ENCODE results near the gene TMEM255B. TPM values are rescaled to one million over a fixed set of nuclear protein-coding genes. Genes with fewer than 3 reads are reported as not detected.
A peak's percentile ranks its signal among the peaks of the same experiment; 100 is the strongest.

The TMEM255B gene
- total RNA-seq, 6 donors from 2014 or later: 1.4 to 39.0 (median 13.8) TPM

DNA sequence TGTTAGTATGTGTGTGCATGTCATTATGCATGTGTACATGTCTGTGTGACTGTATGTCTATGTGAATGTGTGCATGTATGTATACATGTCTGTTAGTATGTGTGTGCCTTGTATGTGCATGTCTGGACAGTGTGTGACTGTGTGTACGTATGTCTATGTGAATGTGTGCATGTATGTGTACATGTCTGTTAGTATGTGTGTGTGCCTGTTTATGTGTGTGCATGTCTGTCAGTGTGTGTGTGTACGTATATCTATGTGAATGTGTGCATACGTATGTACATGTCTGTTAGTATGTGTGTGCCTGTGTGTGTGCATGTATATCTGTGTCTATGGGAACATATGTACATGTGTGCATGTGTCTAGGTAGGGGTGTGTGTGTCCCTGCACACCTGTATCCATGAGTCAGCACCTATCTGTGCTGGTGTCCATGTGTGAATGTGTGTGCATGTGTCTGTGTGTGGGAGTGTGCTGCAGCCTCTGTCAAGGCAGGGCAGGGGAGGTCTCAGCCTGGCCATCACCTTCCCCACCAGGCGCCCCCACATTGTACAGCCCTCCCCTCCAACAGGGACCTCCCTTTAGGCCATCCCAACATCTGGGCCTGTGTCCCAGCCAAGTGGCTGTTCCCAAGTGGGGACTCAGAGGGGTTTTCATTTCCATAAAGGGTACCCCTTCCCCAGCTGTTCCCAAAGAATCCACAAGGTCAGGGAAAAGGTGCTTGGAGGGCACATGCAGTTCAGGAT is 100.5 kb downstream of the TMEM255B start:
- Histone ChIP-seq H3K36me3 (no peaks in the 10 kb centered on the region), H3K4me1 (peaks cover 56 to 82% (median 63%) of the 10 kb centered on the region in 4 donors), H3K9me3 (no peaks in the 10 kb centered on the region), H3K27me3 (peaks cover 0 to 12% (median 0%) of the 10 kb centered on the region in 4 donors), H3K27ac (peak overlapping the region in 3 of 4 donors; percentile 34 to 87 (median 53)), H3K4me3 (no peak overlapping the region)
- TF ChIP-seq EP300 (IDR thresholded peaks at IDR 0.05) (no peak), POLR2A (IDR thresholded peaks at IDR 0.05) (no peak), POLR2AphosphoS5 (IDR thresholded peaks at IDR 0.05) (no peak)
- TF ChIP-seq, protein P1, sequence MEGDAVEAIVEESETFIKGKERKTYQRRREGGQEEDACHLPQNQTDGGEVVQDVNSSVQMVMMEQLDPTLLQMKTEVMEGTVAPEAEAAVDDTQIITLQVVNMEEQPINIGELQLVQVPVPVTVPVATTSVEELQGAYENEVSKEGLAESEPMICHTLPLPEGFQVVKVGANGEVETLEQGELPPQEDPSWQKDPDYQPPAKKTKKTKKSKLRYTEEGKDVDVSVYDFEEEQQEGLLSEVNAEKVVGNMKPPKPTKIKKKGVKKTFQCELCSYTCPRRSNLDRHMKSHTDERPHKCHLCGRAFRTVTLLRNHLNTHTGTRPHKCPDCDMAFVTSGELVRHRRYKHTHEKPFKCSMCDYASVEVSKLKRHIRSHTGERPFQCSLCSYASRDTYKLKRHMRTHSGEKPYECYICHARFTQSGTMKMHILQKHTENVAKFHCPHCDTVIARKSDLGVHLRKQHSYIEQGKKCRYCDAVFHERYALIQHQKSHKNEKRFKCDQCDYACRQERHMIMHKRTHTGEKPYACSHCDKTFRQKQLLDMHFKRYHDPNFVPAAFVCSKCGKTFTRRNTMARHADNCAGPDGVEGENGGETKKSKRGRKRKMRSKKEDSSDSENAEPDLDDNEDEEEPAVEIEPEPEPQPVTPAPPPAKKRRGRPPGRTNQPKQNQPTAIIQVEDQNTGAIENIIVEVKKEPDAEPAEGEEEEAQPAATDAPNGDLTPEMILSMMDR (IDR thresholded peaks at IDR 0.05): no peak
- 95 to 100% methylated on average over 4 of the region's 4 CpGs for WGBS, 2 donors
- ATAC-seq (ENCODE audit: low FRiP score in 2 of 2): no peak
- no peak for DNase-seq

DNA sequence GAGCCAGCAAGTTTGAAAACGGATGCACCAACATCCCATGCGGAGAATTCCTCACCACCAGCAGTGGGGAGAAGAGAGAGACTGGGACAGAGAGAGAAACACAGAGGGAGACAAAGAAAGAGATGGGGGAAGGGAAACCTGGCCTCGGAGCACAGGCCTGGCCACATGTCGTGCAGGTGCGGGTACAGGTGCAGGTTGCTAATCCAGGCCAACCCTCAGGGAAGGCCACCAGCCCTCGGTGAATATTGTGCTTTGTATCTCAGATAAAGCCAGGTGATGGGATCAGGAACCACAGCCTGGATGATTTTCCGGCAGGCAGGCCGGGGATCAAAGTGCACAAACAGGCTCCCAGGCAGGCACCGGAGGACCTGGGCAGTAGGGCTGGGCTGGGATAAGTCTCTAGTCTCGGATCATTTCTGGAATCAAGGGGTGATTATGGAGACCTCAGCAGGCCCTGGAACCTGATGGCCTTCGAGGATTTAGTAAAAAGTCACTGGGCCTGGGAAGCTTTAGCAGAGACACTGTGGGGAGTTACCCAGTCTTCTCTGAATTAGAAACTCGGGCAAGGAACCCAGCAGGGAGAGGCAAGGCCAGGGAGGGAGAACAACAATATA is 101.1 kb downstream of the TMEM255B start:
- TF ChIP-seq, protein P1 (IDR thresholded peaks at IDR 0.05): no peak
- TF ChIP-seq POLR2A (IDR thresholded peaks at IDR 0.05): no peak
- TF ChIP-seq POLR2AphosphoS5 (IDR thresholded peaks at IDR 0.05): no peak
- no peak for TF ChIP-seq EP300 (IDR thresholded peaks at IDR 0.05)
- Histone ChIP-seq H3K27me3 (peaks cover 0 to 12% (median 0%) of the 10 kb centered on the region in 4 donors), H3K4me3 (no peak overlapping the region), H3K27ac (peak overlapping the region in 3 of 4 donors; percentile 53 to 91 (median 87)), H3K36me3 (no peaks in the 10 kb centered on the region), H3K4me1 (peaks cover 52 to 79% (median 58%) of the 10 kb centered on the region in 4 donors), H3K9me3 (no peaks in the 10 kb centered on the region)
- WGBS, 2 donors: 74 to 78% methylated on average over 12 of the region's 12 CpGs
- ATAC-seq (ENCODE audit: low FRiP score in 2 of 2): no peak
- no peak for DNase-seq

DNA sequence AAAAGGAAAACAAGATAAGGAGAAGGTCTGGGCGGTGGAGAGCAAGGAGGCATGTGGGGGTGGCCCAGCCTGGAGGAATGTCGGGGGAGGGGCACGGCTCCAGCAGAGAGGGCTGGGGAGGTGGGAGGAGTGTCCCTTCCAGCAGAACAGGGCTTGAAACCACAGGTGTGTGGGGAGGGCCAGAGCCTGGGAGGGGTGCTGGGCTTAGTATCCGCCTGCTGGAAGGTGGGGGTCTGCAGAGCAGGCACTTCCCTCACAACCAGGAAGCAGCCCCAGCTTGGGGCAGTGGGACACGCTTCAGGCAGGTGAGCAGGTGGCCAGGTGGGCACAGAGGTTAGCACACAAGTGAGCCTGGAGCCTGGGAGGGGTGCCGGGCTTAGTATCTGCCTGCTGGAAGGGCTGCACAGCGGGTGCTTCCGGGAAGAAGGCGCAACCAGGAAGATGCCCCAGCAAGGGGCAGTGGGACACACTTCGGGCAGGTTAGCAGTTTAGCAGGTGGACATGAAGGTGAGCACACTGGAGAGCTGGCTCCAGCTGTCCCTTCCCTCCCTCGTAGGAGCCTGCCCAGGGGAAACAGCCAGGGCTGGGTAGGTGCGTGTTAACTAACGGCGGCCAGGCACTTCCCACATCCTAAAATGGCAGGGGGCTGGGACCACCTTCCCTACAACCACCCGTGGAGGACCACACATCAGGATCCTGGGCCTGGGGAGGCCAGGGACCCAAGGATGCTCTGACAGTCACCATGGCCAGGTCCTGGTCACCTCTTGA is 101.8 kb downstream of the TMEM255B start:
- 68 to 77% methylated on average over 10 to 15 of the region's 15 CpGs for WGBS, 2 donors
- peaks cover 46 to 72% (median 51%) of the 10 kb centered on the region in 4 donors for H3K4me1 ChIP-seq
- DNase-seq: peak; percentile 51 to 56

DNA sequence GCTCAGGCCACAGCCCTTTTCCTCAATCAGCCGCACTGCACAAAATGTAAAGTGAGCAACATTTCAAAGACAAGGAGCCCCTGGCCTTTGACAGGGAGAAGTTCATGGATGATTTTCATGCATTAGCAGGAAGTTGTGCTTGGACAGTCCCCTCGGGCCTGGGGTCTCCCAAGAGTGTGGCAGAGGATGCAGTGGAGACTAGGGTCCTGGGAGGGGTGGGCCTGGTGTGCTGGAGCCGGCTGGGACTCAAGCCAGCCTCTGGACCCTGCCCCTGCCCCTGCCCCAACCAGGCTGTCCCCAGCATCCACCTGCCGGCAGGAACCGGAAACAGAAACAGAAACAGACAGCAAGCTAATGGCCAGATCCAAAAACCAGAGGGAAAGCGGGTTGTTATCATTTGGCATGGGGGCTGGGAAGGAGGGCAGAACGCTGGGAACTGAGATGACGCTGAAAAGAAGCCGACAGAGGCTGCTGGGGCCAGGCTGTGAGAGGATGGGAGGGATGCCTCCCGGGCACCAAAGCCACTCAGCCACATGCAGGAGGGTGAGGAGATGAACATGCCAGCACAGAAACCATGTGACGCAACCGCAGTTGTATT is 102.5 kb downstream of the TMEM255B start:
- 63 to 73% methylated on average over 11 to 12 of the region's 12 CpGs for WGBS, 2 donors
- DNase-seq (no peak), ATAC-seq (ENCODE audit: low FRiP score in 2 of 2) (no peak)
- no peaks in the 10 kb centered on the region for H3K36me3 ChIP-seq
- H3K4me3 ChIP-seq: peak overlapping the region in 2 of 4 donors; percentile 81 to 86
- peak overlapping the region; percentile 69 to 91 (median 85) for H3K27ac ChIP-seq
- H3K27me3 ChIP-seq: peaks cover 0 to 12% (median 0%) of the 10 kb centered on the region in 4 donors
- TF ChIP-seq EP300 (IDR thresholded peaks at IDR 0.05) (no peak), POLR2A (IDR thresholded peaks at IDR 0.05) (no peak), POLR2AphosphoS5 (IDR thresholded peaks at IDR 0.05) (no peak)
- TF ChIP-seq, protein P1 (IDR thresholded peaks at IDR 0.05): no peak
- H3K4me1 ChIP-seq: peaks cover 39 to 65% (median 45%) of the 10 kb centered on the region in 4 donors
- no peaks in the 10 kb centered on the region for H3K9me3 ChIP-seq

More for the DNA sequence above, 101.8 kb downstream of the TMEM255B start:
- no peaks in the 10 kb centered on the region for H3K9me3 ChIP-seq
- peak overlapping the region; percentile 69 to 91 (median 85) for H3K27ac ChIP-seq
- H3K27me3 ChIP-seq: peaks cover 0 to 12% (median 0%) of the 10 kb centered on the region in 4 donors
- TF ChIP-seq POLR2AphosphoS5 (IDR thresholded peaks at IDR 0.05) (no peak), POLR2A (IDR thresholded peaks at IDR 0.05) (no peak), EP300 (IDR thresholded peaks at IDR 0.05) (no peak)
- TF ChIP-seq, protein P1 (IDR thresholded peaks at IDR 0.05): no peak
- no peaks in the 10 kb centered on the region for H3K36me3 ChIP-seq
- H3K4me3 ChIP-seq: peak overlapping the region in 1 of 4 donors; percentile 86
- peak; percentile 16 to 76 for ATAC-seq (ENCODE audit: low FRiP score in 2 of 2)

Measured in upper lobe of left lung (tissue), 6 donors.